ENCODE data around the gene UTP14A. TPM values are rescaled to one million over a fixed set of nuclear protein-coding genes. Genes with fewer than 3 reads are reported as not detected.
A peak's percentile ranks its signal among the peaks of the same experiment; 100 is the strongest.

Gene UTP14A
- total RNA-seq, 1 donor from 2014 or later: 13.9 TPM

DNA sequence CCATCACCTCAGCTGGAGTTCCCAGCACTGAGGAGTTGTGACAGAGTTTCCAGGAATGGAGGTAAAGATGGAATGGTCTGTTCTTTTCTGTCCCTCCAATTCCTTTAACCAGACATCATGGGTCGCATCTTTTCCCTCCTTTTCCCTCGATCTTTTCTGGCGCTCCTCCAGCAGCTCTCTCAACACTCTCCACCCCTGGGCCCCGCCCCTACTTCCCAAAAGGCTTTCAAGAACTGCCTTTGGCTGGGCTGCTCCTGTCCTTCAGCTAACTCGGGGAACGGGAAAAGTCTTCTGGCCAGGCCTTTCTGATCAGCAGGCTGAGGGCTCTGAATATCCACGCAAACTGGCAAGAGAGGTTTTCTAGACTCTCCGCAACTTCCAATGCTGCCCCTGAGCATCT is 34.0 kb downstream of the UTP14A start:
- ATAC-seq (no peak), DNase-seq (ENCODE audit: low spot score) (no peak)
- intact Hi-C loops (cut with DNase I): no loop called here

DNA sequence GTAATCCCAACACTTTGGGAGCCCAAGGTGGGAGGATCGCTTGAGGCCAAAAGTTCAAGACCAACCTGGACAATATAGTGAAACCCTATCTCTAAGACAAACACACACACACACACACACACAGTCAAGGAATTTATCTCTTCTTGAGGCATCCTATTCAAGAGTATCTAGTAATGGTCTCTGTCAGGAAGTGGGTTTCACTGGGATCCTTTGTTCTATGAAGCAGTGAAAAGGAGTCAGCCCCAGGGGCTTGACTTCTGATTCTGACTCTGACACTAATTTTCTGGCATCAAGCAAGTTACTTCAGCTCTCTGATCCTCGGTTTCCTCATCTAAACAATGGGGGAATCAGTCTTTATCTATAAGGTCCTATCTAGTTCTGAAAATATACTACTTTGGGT is 34.8 kb downstream of the UTP14A start:
- DNase-seq (ENCODE audit: low spot score) (no peak), ATAC-seq (no peak)
- intact Hi-C loops (cut with DNase I): no loop called here

DNA sequence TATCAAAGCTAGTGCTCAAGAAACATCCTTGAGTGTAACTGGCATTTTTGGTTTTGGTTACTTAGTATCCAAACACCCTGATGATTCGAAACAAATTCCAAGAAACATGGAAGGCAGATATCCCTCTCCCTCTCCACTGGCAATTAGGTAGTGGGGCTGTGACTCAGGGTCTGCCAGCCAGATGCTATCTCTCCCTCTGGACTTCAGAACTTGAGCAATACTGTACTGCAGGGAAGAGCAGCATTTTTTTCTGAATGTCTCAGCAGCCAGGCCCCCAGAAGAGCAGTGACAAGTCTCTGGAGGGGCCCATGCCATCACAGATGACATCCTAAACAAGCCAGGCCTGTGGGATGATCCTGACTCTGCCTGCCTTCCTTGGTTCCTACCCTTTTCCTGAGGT is 39.2 kb downstream of the UTP14A start:
- intact Hi-C loops (cut with DNase I): no loop called here
- no peak for DNase-seq (ENCODE audit: low spot score)
- no peak for ATAC-seq

DNA sequence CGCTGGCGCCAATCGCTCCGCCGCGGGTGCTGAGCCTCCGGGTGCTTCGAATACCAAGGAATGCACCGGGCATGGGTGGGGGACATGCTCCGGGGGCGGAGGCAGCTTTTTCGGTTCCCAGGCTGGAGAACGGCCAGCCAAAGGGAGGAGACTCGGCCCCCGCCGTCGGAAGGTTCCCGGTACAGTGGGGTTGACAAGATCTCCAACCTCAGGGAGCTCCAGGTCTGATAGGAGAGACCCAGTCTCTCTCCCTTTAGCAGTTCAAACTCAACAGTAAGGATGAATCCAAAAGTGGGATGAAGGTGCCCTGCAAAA is 47.3 kb downstream of the UTP14A start:
- DNase-seq (ENCODE audit: low spot score) (no peak), ATAC-seq (no peak)

DNA sequence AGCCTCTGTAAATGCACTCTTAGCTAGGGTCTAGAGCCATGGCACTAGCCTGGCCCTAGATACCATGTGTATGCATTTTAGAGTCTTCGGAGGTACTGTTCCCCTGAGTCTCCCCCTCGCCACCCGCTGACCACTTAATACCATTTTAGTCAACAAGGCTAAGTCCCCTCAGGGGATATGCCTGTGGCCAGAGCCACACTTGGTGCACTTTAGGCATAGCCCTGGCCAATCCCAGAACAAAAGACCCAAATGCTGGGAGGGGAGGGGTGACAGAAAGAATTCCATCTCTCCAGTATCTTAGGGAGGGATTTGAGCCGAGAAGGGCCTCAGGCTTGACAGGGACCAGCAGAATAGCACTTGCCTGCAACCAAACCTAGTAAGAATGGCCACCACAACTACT is 47.9 kb downstream of the UTP14A start:
- no peak for ATAC-seq
- intact Hi-C loops (cut with DNase I): no loop called here
- no peak for DNase-seq (ENCODE audit: low spot score)

More for the DNA sequence above, 47.3 kb downstream of the UTP14A start:
- intact Hi-C loops (cut with DNase I): no loop called here

DNA sequence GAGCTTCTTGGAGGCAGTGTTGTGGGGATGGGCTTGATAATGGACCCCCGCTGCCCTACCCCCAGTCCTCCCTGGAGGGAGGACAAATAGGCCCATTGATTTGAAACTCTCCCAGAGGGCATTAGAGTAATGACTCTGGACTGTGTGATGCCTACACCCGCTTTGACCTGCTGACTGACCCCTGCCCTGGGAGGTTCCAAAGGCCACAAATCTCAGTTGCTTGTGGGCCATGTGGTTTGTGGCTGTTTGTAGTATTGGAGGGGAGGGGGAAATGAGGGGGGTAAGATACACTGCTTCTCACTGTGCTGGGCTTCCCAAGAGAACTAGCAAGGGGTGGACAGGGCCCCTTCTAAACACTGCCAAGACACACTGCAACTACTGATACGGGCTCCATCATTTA is 48.8 kb downstream of the UTP14A start:
- ATAC-seq (no peak), DNase-seq (ENCODE audit: low spot score) (no peak)
- intact Hi-C loops (cut with DNase I): no loop called here

DNA sequence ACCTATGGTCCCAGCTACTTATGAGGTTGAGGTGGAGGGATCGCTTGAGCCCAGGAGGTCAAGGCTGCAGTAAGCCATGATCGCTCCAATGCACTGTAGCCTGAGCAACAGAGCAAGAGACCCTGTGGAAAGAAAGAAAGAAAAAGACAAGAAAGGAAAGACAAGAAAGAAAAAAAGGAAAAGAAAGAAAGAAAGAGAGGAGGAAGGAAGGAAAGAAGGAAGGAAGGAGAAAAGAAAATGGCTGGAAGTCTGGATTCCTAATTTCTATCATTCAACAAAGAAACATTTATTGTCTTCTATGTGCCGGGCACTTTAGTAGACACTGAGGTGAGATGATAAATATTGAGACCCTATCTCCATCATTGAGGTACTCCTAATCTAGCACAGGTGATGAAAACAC is 49.7 kb downstream of the UTP14A start:
- DNase-seq (ENCODE audit: low spot score) (no peak), ATAC-seq (no peak)
- intact Hi-C loops (cut with DNase I): no loop called here

DNA sequence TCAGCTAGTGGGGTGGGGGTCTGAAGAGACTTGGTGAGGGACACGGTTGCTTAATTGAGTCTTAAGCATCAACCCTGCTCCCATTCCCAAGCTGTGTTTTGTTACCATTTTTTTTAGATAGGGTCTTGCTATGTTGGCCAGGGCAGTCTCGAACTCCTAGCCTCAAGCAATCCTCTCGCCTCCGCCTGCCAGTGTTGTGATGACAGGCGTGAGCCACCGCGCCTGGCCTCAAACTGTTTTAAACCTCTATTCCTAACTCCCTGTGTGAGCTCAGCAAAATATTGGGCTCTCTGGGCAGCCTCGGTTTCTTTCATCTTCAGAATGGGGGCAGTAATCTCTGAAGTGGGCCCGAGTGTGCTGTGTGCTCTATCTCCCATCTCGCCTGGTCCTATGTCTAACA is 50.2 kb downstream of the UTP14A start:
- intact Hi-C loops (cut with DNase I): no loop called here

DNA sequence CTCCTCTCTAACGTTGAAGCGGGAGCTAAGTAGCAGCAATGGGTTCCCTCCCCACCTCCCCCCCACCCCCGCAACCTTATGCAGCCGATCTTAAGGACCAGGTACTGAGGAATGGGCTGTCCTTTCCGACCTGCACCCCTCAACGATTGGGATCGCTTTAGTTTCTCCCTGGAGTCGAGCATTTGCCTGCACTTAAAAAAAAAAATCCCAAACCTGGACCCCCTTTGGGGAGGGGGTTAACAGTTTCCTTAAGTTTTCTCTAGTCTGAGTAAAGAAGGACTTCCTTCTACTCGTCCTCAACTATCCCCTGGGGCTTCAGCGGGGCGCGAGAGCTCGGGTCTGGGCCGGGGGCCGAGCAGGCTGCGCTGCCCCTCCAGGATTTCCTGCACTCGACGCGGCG is 50.8 kb downstream of the UTP14A start:
- DNase-seq (ENCODE audit: low spot score) (no peak), ATAC-seq (no peak)
- intact Hi-C loops (cut with DNase I): no loop called here

More for the DNA sequence above, 50.2 kb downstream of the UTP14A start:
- DNase-seq (ENCODE audit: low spot score): no peak
- no peak for ATAC-seq

DNA sequence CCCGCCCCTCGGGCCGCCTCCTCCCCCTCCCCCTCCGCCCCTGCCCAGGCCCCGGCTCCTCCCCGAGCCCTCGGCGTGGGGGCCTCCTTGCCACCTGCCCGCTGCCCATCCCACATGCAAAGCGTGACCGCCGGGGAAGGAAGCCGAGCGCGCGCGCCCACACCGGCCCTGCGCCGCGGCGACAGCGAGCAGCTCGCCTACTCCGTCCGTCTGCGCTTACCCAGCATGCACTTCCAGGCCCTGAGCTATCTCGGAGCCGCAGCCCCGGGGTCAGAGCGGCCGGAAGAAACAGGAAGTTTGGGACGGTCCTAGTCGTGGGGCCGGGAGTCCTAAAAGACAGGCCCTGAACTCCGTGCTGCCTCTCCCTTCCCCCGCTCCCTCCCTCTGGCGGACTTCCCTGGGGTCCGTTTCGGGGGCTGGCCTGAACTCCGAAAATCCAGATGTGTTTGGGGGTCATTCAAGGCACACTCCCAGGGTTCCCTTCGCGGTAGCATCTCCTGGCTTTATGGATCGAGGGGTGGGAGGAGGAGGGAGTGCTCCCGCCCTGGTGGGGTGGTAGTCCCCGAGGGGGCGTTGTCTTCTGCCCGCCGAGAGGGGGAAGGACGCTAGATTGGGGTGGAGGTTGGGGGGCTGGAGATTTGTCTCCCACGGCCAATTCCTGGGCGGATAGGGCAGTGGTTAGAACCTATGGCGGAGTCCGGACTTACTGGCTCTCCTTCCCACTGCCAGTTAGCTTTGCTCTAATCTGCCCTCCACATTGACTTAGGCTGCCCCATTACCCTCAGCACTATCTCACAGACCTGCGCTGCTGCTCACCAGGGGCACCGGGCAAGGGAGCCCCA is 51.5 kb downstream of the UTP14A start:
- intact Hi-C loops (cut with DNase I): no loop called here
- ATAC-seq (peak; percentile 83), DNase-seq (ENCODE audit: low spot score) (peak; percentile 69)

DNA sequence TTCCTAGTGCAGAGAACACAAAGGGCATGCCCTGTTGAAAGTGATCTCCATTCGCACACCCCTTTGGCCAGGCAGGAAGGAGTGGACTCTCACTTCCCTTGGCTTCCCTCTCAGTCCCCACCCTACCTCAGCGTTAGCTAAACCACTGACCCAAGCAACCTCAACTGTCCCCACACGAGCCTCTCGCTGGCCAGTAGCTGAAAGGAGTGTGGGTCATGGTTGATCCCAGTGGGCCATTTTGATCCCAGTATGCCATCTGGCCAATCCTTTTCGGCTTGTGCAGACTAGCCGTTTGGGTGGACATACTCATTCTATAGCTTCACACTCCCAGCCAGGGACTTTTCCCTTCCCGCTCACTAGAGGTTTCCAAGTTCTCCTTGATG is 52.1 kb downstream of the UTP14A start:
- intact Hi-C loops (cut with DNase I): no loop called here
- DNase-seq (ENCODE audit: low spot score) (no peak), ATAC-seq (peak; percentile 3)

DNA sequence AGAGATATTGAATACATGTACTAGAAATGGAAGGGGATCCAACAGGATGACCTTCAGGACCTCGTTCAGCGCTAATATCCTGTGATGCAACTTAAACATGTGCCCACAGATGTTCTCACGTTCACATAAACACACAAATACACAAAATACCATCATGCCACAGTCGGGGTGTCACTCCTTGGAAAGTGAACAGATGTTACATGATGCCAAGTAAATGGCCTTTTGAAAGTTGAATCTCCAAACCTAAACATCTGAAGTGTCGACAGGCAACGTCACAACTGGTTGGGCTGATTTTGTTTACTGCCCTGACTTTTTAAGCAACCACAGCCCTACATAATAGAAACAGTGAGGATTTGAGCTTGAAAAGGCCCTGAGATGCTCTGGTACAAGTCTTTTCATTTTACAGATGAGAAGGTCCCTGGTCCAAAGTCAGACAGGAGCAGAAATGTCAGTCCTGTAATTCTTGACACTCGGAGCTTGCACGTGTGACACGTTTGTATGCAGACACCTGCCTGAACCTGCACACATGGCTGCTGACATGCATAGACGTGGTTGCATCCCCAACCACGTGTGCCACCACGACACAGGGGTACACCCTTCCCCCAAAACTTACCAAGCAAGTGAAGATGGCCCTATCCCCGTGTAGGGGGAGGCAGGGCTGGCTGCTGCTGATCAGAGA is 53.0 kb downstream of the UTP14A start:
- DNase-seq (ENCODE audit: low spot score): no peak
- intact Hi-C loops (cut with DNase I): no loop called here
- no peak for ATAC-seq

DNA sequence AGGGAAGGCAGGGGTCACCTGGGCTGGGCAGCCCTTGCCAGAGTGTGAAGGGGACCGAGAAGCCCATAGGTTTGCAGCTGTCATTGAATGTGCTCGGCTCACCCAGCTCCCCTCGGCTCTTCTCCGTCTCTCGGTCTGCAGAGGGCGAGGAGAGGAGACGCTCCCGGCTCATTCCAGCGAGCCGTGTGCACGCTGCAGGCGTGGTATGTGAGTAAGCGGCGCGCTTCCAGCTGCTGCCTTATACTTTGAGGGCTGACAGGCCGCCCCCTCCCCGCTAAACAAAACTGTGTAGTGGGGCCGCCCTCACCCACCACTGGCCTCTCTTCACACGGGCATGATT is 53.5 kb downstream of the UTP14A start:
- ATAC-seq (peak; percentile 27), DNase-seq (ENCODE audit: low spot score) (no peak)
- intact Hi-C loops (cut with DNase I): no loop called here

DNA sequence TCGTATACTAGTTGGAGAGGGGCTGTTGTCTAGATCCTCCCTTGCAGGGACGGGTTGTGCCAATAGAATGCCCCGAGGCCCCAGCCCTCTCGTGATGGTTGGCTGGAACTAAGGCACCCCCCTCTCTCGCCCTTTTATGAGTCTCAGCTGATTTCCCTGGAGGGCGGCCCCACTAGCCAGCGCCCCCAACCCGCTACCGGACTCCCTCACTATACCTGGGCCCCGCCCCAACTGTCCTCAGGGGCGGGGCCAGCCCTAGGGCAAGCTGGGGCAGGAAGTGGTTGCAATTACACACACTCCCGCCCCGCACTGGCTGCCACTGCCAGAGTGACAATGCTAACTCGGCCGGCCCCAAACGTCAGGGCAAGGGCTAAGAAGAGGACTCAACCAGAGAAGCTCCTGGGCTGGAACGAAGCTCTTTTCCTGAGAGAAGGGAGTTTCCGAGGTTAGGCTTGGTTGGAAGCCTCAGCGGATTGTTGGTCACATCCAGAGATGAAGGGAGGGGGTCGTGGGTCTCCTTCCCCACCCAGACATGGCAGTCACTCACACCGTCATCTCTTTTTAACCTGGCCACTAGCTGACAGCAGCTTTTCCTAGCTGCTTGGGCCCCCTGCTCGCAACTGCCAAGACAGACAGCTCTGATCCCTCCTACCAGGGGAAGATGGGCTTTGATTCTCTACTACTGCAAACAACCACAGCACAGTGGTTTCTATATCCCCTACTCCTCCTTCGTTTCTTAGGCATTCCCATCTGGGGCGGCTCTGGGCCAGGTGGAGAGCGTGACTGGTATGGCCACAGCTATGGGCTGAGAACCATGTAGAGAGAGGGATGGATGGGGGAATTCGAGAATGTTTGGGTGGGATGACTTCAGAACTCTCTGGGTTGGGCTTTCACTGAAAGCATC is 55.5 kb downstream of the UTP14A start:
- intact Hi-C loops (cut with DNase I): no loop called here
- peak; percentile 23 for ATAC-seq
- peak; percentile 65 for DNase-seq (ENCODE audit: low spot score)

DNA sequence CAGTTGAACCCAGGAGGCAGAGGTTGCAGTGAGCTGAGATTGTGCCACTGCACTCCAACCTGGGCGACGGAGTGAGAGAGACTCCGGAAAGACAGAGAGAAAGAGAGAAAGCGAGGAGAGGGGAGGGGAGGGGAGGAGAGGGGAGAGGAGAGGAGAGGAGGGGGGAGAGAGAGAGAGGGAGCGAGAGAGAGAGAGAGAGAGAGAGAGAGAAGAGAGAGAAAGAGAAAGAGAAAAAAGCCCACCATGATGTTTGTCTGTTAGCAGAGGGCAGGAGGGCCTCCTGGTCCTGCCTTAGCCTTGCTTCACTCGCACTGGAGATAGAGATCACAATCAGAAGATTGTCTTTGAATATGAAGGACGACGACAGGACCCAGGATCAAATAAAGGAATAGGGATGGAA is 57.8 kb downstream of the UTP14A start:
- ATAC-seq: no peak
- no peak for DNase-seq (ENCODE audit: low spot score)
- intact Hi-C loops (cut with DNase I): no loop called here

DNA sequence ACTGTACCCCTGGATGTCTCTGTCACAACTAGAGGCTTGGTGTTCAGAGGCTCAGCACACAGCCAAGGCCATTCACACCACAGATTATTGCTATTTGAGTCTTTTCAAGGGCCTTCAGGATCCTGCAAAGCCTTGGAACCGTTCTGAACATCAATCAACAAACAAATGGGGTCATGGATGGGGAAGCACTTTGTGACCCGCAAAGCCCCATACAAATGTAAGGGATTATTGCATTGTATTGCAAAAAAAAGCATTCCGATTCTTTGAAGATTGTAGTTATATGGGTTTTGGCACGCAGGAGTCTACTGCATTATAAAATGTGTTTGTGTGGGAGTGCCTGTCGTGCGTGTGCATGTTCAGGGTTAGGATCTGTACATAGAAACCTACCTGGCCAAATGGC is 59.2 kb downstream of the UTP14A start:
- intact Hi-C loops (cut with DNase I): no loop called here
- ATAC-seq (no peak), DNase-seq (ENCODE audit: low spot score) (no peak)

DNA sequence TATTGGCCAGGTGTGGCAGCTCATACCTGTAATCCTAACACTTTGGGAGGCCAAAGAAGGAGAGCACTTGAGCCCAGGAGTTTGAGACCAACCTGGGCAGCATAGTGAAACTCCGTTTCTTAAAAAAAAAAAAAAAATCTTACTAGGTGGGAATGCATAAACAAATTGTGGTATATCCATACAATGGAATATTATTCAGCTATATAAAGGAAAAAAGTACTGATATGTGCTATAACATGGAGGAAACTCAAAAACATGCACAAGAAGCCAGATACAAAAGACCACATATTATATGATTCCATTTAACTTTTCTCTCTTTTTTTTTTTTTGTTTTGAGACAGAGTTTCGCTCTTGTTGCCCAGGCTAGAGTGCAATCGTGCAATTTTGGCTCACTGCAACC is 63.0 kb downstream of the UTP14A start:
- DNase-seq (ENCODE audit: low spot score): no peak
- ATAC-seq: no peak
- intact Hi-C loops (cut with DNase I): no loop called here

DNA sequence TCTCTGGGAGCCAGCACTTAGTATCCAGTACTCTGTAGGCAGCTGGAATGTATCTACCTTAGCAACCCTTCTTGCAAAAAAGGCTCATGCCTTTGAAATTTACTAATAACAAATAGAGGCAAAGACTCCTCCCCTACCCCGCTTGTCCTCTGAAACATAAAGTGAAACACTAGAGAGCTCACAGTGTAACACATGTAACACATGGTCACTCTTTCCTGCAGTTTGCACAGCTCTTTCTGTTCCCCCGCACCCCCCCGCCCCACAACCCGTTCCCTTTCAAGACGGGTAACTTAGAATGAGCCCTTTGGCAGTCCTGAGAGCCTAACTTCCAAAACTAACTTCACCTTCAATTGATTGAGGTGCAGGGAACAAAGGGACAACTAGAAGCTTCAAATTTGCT is 70.5 kb downstream of the UTP14A start:
- no peak for ATAC-seq
- intact Hi-C loops (cut with DNase I): no loop called here
- no peak for DNase-seq (ENCODE audit: low spot score)
